Embryonic facial prominence (tissue), 1 donor: ENCODE data around the gene ZNF799.
A peak's percentile ranks its signal among the peaks of the same experiment; 100 is the strongest.
"Not testable (repeated sequence)": the region's sequence is repeated elsewhere in the genome, so short reads cannot be mapped to it uniquely, and the experiment has no call there.

ENCODE experiments used
- DNase-seq: peaks from one replicate; pipeline ENCODE4 v3.0.0-alpha.2; 2016; ENCODE audit errors: extremely low spot score

ZNF799 gene

DNA sequence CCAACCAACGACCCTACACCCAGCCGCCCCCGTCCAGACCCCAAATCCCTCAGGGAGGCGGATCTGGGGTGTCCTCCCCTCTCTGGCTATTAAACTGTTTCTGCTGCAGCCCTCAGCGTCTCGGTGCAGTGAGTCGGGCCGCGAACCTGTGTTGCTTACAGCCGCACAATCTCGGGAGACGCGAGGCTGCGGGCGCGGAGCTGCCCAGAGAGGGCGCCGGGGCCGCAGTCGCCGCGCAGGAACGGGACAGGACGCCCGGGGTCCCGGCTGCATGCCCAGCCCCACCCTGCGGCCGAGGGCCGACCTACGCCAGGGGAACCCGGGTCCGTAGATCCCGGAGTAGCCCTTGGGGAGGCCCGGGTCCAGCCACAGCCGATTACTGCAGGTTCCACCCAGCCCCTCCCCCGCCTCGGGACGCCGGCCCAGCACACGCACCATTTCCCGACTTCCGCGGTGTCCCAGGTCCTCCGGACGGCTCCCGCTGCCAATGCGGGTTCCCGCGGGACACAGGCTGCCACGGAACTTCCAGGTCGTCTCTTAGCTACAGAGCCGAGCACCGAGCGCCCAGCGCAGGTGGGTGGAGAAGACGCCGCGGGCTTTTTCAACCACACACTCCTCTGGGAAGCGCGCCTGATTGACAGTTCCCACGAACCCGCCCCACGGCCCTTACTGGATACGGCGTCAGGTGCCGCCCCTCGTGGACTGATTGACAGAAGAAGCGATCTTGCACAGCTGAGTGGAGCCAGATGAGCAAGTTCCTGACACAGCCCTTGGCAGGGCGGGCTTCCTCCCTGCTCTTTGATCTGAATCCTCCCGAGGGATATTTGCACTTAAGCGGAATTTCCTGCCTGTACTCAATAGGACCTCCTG is at the start of gene ZNF799:
Gene ZNF799 (minus strand): TSS at position 639 of the 870 bp plus-strand sequence. CDS start 201 bp downstream, at position 438.
- DNase-seq = peak; percentile 91

DNA sequence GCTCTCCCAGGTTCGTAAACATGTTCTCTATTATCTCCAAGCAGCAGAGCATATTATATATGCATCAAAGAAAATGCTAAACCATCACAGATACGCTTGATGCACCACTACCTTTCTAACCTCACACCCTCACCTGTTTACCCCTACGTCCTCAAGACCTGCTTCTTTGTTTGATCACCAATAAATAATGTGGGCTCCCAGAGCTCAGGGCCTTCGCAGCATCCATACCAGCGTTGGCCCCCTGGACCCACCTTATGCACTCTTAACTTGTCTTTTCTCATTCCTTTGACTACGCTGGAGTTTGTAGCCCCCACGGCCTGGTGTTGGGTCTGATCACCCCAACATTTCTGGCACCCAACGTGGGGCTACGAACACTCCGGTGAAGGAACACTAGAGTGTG is 49.8 kb upstream of the ZNF799 start:
- no peak for DNase-seq

DNA sequence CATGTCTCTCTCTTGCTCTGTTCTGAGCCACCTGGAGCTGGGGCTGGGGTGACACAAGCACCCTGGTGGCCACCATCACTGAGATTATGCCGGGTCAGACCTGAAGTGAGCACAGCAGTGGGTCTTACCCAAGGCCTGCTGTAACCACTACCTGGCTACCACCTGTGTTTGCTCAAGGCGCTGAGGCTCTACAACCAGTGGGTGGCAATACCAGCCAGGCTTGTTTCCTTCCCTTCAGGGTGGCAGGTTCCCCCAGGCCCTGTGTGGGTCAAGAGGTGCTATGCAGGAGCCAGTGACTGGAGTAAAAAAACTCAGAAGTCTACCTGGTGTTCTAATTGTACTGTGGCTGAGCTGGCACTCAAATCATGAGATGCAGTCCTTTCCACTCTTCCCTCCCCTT is 47.7 kb upstream of the ZNF799 start:
- DNase-seq = no peak

DNA sequence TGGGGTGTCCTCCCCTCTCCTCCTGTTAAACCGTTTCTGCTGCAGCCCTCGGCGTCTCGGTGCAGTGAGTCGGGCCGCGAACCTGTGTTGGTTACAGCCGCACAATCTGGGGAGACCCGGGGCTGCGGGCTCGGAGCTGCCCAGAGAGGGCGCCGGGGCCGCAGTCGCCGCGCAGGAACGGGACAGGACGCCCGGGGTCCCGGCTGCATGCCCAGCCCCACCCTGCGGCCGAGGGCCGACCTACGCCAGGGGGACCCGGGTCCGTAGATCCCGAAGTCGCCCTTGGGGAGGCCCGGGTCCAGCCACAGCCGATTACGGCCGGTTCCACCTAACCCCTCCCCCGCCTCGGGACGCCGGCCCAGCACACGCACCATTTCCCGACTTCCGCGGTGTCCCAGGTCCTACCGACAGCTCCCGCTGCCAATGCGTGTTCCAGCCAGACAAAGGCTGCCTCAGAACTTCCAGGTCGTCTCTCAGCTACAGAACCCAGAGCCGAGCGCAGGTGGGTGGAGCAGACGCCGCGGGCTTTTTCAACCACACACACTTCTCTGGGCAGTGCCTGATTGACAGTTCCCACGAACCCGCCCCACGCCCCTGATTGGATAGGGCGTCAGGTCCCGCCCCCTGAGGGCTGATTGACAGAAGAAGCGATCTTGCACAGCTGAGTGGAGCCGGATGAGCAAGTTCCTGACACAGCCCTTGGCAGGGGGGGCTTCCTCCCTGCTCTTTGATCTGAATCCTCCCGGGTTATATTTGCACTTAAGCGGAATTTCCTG is 39.7 kb upstream of the ZNF799 start, which contains the start of gene ZNF443:
Gene ZNF443 (minus strand): TSS at position 481 of the 776 bp plus-strand sequence. CDS start 107 bp downstream, at position 374.
- peak; percentile 98 for DNase-seq

DNA sequence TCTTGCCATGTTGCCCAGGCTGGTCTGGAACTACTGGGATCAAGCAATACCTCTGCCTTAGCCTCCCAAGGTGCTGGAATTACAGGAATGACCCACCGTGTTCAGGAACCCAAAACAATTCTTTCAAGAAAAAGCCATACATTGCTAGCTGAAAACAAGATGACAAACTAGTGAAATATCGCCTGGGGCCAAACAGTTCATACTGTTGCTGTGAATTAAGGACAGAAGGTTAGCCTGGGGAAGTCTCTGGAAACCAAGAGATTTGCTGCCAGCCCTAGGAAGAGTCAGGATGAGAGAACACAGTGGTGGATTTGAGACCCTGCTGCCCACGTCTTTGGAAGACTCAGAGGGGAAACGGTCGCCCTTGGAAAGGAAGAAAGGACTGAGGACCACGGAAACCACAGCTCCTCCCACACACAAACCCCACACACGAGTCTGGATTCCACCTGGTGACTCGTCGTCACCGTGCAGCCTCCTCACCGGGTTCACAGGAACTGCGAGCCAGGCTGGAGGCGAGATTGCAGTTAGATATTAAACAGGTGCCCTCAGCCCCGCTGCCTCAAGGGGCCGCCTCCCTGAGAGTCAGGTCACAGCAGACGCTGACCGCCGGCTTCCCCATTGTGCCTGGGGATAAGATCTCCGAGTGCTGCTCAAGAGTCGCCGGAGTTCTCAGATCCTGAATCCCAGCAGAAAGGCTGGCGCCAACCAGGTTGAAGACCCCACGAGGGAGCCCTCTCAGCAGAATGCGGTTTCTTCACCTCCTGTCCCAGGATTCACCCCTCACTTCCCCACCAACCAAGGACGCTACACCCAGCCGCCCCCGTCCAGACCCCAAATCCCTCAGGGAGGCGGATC is 38.8 kb upstream of the ZNF799 start:
- not testable (repeated sequence) for DNase-seq

DNA sequence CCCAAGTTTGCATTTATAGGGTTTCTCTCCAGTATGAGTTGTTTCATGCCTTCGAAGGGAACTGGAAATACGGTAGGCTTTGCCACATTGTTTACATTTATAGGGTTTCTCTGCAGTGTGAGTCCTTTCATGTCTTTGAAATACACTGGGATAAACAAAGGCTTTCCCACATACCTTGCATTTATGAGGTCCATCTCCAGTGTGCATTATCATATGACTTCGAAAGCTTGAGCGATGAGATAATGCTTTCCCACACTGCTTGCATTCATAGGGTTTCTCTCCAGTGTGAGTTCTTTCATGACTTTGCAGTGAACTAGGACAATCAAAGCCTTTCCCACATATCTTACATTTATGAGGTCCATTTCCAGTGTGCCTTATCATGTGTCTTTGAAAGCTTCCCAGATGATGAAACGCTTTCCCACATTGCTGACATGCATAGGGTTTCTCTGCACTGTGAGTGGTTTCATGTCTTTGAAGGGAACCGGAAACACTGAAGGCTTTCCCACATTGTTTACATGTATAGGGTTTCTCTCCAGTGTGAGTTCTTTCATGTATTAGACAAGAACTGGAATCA is 29.7 kb upstream of the ZNF799 start:
- not testable (repeated sequence) for DNase-seq

DNA sequence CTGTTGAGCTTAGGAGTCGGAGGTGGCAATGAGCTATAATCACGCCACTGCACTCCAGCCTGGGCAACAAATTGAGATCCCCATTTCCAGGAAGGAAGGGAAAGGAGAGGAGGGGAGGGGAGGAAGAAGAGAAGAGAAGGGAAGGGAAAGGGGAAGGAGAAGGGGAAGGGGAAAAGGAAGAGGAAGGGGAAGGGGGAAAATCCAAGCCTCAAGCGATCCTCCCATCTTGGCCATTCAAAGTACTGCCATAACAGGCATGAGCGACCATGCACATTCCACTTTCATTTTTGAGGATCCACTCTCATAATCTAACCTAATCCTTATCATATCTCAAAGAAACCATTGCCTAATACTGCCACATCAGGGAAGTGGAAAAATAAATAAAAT is 24.8 kb upstream of the ZNF799 start:
- no peak for DNase-seq

DNA sequence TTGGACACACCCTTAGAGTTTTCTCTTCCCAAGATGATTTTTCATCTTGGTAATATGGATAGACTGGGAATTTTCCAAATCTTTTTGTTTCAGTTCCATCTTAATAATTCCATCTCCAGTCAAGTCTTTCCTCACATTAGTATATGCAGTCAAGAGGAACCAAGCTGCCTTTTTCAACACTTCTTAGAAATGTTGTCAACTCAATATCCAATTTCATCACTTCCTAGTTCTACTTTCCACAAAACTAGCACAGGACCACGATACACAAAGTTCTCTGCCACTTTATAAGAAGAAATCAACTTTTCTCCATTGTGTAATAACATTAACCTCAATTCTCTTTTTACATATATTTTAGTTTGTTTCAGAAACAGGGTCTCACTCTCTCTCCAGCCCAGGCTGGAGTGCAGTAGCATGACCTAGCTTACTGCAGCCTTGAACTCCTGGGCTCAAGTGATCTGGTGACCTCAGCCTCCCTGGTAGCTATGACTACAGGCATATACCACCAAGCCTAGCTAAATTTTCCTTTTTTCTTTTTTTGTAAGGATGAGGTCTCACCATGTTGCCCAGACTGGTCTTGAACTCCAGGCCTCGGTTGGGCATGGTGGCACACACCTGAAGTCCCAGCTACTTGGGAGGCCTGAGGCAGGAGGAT is 24.3 kb upstream of the ZNF799 start:
- DNase-seq = no peak

DNA sequence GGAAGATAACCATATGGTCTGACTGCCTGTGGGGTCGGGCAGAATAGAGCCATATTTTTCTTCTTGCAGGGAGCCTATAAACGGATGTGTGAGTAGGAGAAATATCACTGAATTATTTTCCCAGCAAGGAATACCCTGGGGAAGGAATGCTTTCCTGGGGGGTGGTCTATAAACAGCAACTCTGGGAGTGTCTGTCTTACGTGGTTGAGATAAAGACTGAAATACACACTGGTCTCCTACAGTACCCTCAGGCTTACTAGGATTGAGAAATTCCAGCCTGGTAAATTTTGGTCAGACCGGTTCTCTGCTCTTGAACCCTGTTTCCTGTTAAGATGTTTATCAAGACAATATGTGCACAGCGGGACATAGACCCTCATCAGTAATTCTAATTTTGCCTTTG is 16.2 kb upstream of the ZNF799 start:
- DNase-seq = not testable (repeated sequence)

DNA sequence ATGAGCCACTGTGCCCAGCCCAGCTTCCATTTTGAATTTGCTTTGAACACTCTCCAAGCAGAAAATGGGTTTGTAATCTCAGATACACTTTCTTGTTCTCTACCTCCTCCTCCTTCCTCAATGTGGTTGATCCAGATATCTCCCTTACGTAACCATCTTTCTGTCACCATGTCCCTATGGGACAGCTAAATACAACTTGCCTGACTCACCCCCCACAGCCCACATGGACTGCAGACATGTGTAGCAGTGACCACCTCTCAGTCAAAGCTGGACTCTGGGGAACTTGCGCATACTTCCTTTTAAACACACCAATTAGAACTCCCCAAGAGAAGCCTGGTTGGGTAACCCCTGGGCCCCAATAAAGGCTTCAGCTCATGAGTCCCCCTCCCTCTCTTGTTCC is 10.8 kb upstream of the ZNF799 start:
- no peak for DNase-seq

DNA sequence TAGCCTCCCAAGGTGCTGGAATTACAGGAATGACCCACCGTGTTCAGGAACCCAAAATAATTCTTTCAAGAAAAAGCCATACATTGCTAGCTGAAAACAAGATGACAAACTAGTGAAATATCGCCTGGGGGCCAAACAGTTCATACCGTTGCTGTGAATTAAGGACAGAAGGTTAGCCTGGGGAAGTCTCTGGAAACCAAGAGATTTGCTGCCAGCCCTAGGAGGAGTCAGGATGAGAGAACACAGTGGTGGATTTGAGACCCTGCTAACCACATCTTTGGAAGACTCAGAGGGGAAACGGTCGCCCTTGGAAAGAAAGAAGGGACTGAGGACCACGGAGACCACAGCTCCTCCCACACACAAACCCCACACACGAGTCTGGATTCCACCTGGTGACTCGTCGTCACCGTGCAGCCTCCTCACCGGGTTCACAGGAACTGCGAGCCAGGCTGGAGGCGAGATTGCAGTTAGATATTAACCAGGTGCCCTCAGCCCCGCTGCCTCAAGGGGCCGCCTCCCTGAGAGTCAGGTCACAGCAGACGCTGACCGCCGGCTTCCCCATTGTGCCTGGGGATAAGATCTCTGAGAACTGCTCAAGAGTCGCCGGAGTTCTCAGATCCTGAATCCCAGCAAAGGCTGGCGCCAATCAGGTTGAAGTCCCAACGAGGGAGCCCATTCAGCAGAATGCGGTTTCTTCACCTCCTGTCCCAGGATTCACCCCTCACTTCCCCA is 1.0 kb downstream of the ZNF799 start:
- not testable (repeated sequence) for DNase-seq

DNA sequence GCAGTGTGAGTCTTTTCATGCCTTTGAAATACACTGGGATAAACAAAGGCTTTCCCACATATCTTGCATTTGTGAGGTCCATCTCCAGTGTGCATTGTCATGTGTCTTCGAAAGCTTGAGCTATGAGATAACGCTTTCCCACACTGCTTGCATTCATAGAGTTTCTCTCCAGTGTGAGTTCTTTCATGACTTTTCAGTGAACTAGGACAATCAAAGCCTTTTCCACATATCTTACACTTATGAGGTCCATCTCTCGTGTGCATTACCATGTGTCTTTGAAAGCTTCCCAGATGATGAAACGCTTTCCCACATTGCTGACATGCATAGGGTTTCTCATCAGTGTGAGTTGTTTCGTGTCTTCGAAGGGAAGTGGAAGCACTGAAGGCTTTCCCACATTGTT is 9.9 kb downstream of the ZNF799 start:
- DNase-seq = not testable (repeated sequence)

DNA sequence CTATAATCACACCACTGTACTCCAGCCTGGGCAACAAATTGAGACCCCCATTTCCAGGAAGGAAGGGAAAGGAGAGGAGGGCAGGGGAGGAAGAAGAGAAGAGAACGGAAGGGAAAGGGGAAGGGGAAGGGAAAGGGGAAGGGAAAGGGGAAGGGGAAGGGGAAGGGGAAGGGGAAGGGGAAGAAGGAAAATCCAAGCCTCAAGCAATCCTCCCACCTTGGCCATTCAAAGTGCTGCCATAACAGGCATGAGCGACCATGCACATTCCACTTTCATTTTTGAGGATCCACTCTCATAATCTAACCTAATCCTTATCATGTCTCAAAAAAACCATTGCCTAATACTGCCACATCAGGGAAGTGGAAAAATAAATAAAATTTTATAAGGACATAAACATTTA is 14.7 kb downstream of the ZNF799 start:
- not testable (repeated sequence) for DNase-seq

DNA sequence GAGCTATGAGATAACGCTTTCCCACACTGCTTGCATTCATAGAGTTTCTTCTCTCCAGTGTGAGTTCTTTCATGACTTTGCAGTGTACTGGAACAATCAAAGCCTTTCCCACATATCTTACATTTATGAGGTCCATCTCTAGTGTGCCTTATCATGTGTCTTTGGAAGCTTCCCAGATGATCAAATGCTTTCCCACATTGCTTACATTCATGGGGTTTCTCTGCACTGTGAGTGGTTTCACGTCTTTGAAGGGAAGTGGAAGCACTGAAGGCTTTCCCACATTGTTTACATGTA is 20.7 kb downstream of the ZNF799 start:
- no peak for DNase-seq

DNA sequence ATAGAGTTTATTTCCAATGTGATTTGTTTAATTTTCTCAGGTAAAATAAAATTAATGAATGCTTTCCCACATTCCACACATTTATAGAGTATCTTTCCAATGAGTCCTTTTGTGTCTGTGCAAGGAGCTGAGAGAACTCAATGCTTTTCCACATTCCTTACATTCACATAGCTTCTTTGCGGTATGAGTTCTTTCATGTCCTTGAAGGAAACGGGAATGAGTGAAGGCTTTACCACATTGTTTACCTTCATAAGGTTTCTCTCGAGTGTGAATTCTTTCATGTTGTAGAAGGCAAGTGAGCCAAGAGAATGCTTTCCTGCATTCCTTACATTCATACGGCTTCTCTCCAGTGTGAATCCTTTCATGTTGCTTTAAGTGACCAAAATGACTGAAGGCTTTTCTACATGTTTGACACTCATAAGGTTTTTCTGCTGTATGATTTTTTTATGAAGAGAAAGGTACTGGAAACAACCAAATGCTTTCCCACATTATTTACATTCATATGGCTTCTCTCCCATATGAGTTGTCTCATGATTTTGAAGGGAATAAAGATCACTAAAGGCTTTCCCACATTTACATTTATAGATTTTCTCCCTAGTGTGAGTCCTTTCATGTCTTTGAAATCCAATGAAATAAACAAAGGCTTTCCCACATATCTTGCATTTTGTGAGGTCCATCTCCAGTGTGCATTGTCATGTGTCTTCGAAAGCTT is 21.2 kb downstream of the ZNF799 start:
- DNase-seq = no peak

DNA sequence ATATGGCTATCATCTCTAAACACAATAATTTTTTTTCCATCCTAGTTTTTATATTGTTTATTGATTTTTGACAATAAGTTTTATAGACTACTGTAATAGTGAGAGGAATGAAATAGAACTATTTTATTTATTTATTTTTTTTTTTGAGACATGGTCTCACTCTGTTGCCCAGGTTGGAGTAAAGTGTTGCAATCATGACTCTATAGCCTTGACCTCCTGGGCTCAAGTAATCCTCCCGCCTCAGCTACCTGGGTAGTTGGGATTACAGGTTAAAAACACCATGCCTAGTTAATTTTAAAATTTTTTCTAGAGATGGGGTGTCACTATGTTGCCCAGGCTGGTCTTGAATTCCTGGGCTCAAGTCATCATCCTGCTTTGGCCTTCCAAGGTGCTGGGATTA is 27.0 kb downstream of the ZNF799 start:
- DNase-seq = no peak

DNA sequence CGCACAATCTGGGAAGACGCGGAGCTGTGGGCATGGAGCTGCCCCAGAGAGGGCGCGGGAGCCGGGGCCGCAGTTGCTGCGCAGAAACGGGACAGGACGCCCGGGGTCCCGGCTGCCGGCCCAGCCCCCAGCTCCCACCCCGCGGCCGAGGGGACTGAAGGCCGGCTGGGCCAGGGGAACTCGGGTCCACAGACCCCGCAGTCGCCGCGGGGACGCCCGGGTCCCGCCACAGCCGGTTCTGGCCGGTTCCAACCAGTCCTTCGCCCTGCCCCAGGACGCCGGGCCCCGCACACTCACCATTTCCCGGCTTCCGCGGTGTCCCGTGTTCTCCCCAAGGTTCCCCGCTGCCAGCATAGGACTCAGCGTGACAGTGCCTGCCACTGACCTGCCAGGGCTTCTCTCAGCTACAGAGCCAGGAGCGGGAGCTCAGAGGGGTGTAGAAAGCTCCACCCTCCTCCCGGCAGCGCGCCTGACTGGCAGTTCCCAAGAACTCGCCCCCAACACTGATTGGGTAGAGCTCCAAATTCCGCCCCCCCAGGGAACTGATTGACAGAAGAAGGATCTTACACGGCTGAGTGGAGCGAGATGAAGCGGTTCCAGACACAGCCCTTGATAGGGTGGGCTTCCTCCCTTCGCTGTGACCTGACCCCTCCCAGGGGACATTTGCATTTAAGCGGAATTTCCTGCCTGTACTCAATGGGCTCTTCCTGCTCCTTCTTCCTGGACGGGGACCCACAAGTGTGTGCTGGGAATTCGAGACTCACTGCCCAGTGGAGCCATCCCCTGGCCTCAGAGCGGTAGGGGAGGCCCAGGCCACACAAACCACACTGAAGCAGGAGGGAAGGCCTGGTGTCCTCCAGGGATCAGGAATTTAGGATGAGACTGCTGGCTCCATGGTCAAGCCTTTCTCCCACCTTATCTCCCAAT is 35.6 kb downstream of the ZNF799 start, which contains the start of gene ZNF442:
Gene ZNF442 (minus strand): TSS at position 448 of the 927 bp plus-strand sequence. CDS start 2,052 bp downstream, outside the sequence.
- DNase-seq = peak; percentile 93
